GM19043 (cell line): ENCODE data around the gene TMEM131L.
A peak's percentile ranks its signal among the peaks of the same experiment; 100 is the strongest.
"Not testable (repeated sequence)": the region's sequence is repeated elsewhere in the genome, so short reads cannot be mapped to it uniquely, and the experiment has no call there.

Source experiments
- ATAC-seq: cut with Tn5 transposase; IDR thresholded peaks from one replicate; pipeline ENCODE4 v1.9.1; 2021; ENCODE audit warnings: low read depth; ENCODE audit not compliant: unreplicated experiment

TMEM131L gene

GRCh38 chr4:153538487-153539357 lies 72.6 kb downstream of the TMEM131L start:
- ATAC-seq: no peak

GRCh38 chr4:153539422-153539821 lies 73.3 kb downstream of the TMEM131L start:
- no peak for ATAC-seq

DNA sequence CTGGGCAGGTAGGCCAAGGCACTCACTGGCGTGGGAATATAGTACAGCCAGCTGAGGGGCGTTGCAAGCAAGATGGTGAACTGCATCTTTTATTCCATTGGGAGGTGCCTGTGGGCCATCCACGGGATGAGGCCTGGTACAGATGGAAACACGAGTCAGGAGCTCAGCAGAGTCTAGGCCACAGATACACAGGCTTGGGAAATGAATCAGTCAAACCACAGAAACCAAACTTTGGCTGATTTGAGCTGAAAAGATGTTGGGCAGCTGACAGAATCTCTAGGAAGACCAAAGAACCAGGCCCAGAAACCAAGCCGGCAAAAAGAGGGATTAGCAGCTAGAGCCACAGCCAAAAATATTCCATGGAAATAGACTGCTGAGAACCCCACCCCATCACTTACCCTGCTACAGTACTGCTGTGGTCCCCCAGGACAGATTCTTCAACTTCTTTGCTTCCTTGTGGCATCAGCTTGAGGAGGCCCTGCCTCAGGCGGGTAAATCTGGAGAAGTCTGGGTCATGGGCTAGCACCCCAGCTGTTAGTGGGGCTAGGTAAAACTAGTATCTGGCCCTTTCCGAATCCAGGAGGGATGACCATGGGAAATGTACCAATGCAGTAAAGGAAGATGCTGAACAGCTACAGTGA lies 75.4 kb downstream of the TMEM131L start:
- no peak for ATAC-seq

DNA sequence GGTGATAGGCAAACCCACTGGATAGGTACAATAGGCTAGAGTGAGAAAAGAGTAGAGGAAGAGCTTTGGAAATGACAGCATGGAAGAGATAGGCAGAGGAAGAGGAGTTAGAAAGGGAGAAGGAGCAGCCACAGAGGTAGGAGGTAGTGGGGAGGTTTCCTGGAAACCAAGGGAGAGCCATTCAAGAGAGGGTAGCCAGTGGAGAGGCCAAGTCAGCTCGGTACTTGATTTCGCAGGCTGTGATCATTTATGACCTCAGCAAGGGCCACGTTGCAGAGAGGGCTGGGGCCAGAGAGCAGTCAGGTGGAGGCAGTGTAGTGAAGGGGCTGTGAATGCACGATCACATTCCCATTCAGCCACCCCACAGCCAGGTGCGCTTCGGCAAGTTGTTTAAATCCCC lies 76.0 kb downstream of the TMEM131L start:
- no peak for ATAC-seq

GRCh38 chr4:153542834-153543233 lies 76.7 kb downstream of the TMEM131L start:
- no peak for ATAC-seq

DNA sequence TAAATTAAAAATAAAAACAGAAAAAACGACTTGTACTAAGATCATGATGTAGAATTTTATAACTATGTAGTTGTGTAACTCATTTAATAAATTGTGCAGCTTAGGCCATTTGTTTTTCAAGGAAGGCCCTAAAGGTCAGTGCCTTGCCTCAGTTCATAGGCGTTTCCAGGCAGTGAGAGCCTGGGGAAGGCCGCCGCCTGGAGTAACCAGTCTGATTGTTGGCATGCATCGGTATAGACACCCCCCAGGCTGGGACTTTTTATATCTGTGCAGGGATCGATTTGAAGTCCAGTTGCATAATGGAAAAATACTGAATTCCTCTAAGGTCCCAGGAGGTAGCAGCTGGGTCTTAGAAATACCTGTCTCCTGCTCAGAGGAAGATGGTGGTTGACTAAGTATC lies 77.2 kb downstream of the TMEM131L start:
- ATAC-seq: no peak

DNA sequence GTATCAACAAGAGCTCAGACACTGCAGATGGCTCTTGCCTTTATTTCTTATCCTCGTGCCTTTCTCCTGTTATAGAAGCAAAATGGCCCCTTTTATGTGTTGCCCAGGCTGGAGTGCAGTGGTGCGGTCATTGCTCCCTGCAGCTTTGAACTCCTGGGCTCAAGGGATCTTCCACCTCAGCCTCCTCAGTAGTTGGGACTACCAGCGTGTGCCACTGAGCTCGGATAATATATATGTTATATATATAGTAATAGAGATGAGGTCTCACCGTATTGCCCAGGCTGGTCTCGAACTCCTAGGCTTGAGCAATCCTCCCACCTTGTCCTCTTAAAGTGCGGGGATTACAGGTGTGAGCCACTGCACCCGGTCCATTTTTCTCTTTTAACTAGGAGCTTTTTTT lies 79.7 kb downstream of the TMEM131L start:
- no peak for ATAC-seq

DNA sequence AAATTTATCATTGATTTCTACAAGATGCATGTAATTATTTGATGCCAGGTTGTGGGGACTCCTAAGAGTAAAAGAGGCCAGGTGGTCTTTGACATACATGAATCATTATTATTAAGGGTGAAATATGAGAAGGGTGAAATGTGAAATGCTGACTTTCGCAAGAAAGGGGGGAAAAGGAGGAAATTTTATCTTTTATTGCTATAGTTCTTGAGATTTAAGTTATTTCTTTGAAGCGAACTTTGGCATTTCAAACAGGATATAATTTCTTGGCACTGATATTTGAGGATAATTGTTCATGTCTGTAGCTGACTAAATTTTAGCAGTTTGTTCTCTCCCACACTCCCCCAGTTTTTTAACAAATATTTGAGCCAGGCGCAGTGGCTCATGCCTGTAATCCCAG lies 80.1 kb downstream of the TMEM131L start:
- ATAC-seq: no peak

DNA sequence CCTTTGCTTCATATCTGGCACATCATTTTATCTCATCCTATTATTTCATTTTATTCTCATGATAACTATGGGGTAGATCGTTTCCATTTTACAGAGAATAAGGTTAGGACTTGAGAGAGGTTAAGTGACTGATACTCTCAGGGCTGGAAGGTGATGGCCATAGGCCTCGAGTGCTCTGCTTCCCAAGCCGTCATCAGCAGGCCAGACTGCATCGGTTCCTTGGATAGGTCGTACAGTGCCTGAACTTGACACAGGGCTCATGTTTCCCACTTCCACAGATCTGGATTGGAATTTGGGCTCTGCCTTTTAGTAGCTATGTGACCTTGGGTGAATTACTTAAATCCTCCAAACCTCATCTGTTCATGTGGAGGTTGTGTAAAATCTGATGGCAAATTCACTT lies 81.4 kb downstream of the TMEM131L start:
- ATAC-seq: no peak

DNA sequence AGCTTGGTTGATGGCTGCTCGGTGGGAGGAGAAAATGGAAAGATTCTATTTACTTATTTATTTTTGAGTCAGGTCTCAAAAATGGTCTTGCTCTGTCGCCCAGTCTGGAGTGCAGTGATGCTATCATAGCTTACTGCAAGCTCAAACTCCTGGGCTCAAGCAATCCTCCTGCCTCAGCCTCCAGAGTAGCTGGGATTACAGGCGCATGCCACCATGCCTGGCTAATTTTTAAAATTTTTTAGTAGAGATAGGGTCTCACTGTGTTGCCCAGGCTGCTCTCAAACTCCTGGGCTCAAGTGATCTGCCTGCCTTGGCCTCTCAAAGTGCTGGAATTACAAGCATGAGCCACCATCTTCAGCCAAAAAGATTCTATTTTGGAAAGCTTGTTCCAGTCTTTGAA lies 82.7 kb downstream of the TMEM131L start:
- not testable (repeated sequence) for ATAC-seq

DNA sequence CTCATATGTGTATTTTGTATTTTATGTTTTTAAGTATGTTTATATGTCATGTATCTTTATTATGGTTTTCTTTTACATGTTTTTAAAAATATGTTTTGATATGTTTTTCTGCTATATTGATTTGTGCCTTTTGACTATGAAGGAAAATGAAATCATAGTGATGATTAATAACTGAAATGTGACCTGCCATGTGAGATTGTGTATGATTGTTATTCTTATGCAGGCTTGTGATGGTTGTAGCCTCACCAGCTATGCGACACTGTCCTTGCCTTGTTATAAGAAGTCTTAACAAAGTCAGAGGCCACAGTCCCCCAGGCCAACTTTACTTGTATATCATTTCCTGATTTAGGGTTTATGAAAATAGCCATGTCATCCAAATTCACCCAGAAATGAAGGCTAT lies 83.2 kb downstream of the TMEM131L start:
- no peak for ATAC-seq

GRCh38 chr4:153553155-153553818 lies 87.1 kb downstream of the TMEM131L start:
- no peak for ATAC-seq

- no peak for ATAC-seq
Observed at GRCh38 chr4:153553819-153554170, 87.6 kb downstream of the TMEM131L start.

DNA sequence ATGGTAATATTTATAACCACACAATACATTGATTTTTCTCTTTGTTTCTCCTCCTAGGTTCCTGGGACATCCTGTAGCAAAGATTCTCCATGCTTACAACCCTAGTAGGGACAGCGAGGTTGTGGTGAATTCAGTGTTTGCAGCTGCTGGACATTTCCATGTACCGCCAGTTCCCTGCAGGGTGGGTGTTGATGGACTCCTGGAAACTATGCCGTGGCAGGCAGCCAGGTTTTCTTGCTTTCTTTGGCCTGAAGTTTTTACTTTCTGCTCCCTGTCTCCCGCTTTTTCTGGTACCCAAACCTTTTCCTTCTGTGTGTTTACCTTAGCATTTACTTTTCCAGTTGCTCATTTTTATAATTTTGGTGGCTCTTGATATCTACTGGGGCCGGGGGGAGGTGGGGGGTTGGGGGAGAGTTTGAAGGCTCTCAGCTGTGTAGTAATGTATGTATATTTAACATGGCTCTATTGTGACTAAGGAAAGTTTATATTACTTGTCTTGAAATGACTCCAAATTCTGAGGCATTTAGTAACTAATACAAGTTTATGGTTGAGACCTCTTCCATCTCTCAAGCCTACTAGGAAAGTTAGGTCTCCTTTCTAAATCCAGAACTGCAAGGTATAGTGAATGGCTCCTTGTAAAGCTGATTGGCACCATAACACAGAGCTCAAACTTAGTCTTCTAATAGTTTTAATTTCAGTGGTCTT lies 89.7 kb downstream of the TMEM131L start:
- ATAC-seq: no peak

DNA sequence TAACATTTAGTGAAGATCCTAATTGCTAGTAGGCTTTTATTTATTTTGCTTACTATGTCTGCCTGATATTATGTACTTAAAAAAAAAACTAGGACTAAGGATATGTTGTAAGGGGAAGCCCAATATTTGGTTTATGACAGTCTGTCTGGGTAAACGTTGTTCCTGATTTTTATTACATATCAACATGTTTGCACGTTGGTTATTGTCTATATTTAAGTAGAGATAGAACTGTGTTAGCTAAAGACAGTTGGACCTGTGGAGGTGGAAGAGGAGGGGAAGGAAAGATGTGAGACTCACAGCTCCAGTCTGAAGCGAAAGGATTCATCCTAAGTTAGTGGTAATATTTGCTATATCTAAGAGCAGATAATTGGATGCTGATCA lies 90.3 kb downstream of the TMEM131L start:
- ATAC-seq: no peak

GRCh38 chr4:153560908-153561307 lies 94.7 kb downstream of the TMEM131L start:
- peak; percentile 62 for ATAC-seq

DNA sequence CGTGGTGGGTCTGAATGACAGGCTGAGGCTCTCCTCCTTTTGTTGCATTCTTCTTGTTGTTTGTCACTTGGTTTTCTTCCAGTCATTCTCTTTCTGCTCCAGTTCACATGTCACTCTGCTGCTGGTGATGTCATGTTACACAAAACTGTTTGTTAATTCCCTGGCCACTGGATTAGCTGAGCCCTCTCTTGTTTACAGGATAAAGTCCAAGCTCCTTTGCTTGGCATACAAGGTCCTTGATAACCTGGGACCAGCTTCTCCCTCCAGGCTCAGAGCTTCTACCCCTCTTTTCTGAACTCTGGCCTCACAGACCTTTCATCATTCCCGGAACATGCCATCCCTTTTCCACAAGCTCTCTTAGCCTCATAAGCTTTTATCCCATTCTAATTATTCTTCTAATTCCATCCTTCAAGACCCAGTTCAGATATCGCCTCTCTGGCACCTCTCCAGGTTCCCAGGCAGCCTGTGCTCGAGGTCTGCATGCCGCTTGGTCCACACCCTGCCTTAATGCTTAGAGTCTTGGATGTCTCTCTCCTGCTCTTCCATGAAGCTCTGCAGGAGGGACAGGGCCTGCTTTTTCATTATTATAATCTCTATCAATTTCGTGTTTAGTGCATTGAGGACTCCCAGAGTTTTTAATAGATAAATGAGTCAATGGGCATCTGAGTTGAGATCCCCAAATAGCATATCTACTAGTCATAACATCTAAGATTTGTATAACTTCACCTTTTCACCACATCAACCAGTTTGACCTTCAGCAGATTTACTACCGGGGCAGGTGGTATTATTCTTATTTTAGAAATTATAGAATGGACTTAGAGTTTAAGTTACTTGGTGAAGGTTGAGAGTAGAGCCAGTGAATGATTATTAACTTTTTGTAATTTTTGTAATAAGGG lies 98.7 kb downstream of the TMEM131L start:
- ATAC-seq: no peak

- no peak for ATAC-seq
Observed at GRCh38 chr4:153566631-153567150, 100.5 kb downstream of the TMEM131L start.

- not testable (repeated sequence) for ATAC-seq
Observed at GRCh38 chr4:153567660-153568059, 101.5 kb downstream of the TMEM131L start.
